Stimulated activated CD8-positive, alpha-beta memory T cell treated with anti-CD3 and anti-CD28 coated beads, Interleukin-7, amount 100 ng/mL, for 48 hours (primary cell): ENCODE data around the gene PRDX5.
"Not testable (repeated sequence)": the region's sequence is repeated elsewhere in the genome, so short reads cannot be mapped to it uniquely, and the experiment has no call there.

Source experiments
- DNase-seq, 2 donors: peaks; one replicate each; pipeline ENCODE4 v3.0.0-alpha.2; 2020; ENCODE audit warnings: low read depth in 1 of 2; ENCODE audit errors: extremely low read depth in 1 of 2

The PRDX5 gene

GRCh38 chr11:64305075-64305690 lies 12.7 kb upstream of the PRDX5 start, which contains the start of gene ESRRA:
Gene ESRRA (plus strand): TSS chr11:64305524. CDS start chr11:64307180, 1,656 bp downstream.
- peak; percentile 99 to 100 for DNase-seq

GRCh38 chr11:64305691-64306562 lies 12.0 kb upstream of the PRDX5 start:
- peak; percentile 46 to 68 for DNase-seq

- DNase-seq, result no peak
These were observed 11.4 kb upstream of the PRDX5 start for GRCh38 chr11:64306563-64306875.

- no peak for DNase-seq
These were observed 10.9 kb upstream of the PRDX5 start for GRCh38 chr11:64306876-64307622.

GRCh38 chr11:64307795-64308194 lies 10.1 kb upstream of the PRDX5 start:
- DNase-seq, result not testable (repeated sequence)

- DNase-seq, result no peak
These were observed 5.0 kb upstream of the PRDX5 start for GRCh38 chr11:64312947-64313346.

- DNase-seq, result no peak
These were observed 4.3 kb upstream of the PRDX5 start for GRCh38 chr11:64313491-64314145.

- DNase-seq, result no peak
These were observed 3.6 kb upstream of the PRDX5 start for GRCh38 chr11:64314146-64314804.

GRCh38 chr11:64314805-64315561 lies 2.9 kb upstream of the PRDX5 start:
- DNase-seq, result no peak

- not testable (repeated sequence) for DNase-seq
These were observed 2.0 kb upstream of the PRDX5 start for GRCh38 chr11:64315667-64316526.

- DNase-seq, result no peak
These were observed 1.1 kb upstream of the PRDX5 start for GRCh38 chr11:64316672-64317324.

- DNase-seq, result peak; percentile 85 to 98
These were observed 478 bp upstream of the PRDX5 start, which contains the start of gene TRMT112 for GRCh38 chr11:64317325-64317960. Gene TRMT112 (minus strand): TSS chr11:64317559. CDS start chr11:64317526, 33 bp downstream.

GRCh38 chr11:64318766-64319761 lies 1.1 kb downstream of the PRDX5 start:
- DNase-seq, result no peak

- no peak for DNase-seq
These were observed 2.6 kb downstream of the PRDX5 start for GRCh38 chr11:64320556-64320955.

GRCh38 chr11:64321026-64321425 lies 3.1 kb downstream of the PRDX5 start:
- no peak for DNase-seq

GRCh38 chr11:64321533-64321932 lies 3.6 kb downstream of the PRDX5 start:
- no peak for DNase-seq

GRCh38 chr11:64322925-64323260 lies 5.0 kb downstream of the PRDX5 start:
- DNase-seq, result no peak
